GM18907 (cell line): ENCODE data around the gene PRR20A.
"Not testable (repeated sequence)": the region's sequence is repeated elsewhere in the genome, so short reads cannot be mapped to it uniquely, and the experiment has no call there.

Experiments used
- ATAC-seq: cut with Tn5 transposase; IDR thresholded peaks from one replicate; pipeline ENCODE4 v1.9.1; 2021; ENCODE audit warnings: mild to moderate bottlenecking, moderate library complexity; ENCODE audit not compliant: unreplicated experiment

The PRR20A gene

GRCh38 chr13:57140235-57140968 lies at the start of gene PRR20A:
Gene PRR20A, plus strand, starts transcription at chr13:57140918. Its CDS starts 387 bp downstream, at chr13:57141305.
- not testable (repeated sequence) for ATAC-seq

GRCh38 chr13:57114945-57115344 lies 25.8 kb upstream of the PRR20A start:
- ATAC-seq, result no peak

- ATAC-seq, result no peak
Observed at GRCh38 chr13:57123681-57124080, 17.0 kb upstream of the PRR20A start.

- no peak for ATAC-seq
Observed at GRCh38 chr13:57128909-57129308, 11.8 kb upstream of the PRR20A start.

GRCh38 chr13:57136093-57136492 lies 4.6 kb upstream of the PRR20A start:
- no peak for ATAC-seq

GRCh38 chr13:57137585-57137984 lies 3.1 kb upstream of the PRR20A start:
- no peak for ATAC-seq

GRCh38 chr13:57138988-57139387 lies 1.7 kb upstream of the PRR20A start:
- ATAC-seq, result no peak

- not testable (repeated sequence) for ATAC-seq
Observed at GRCh38 chr13:57139781-57140180, 937 bp upstream of the PRR20A start.

- not testable (repeated sequence) for ATAC-seq
Observed at GRCh38 chr13:57147188-57147587, 6.5 kb downstream of the PRR20A start, which contains the start of gene PRR20B. Gene PRR20B, plus strand, starts transcription at chr13:57147488. Its CDS starts 387 bp downstream, at chr13:57147875.

- ATAC-seq, result not testable (repeated sequence)
Observed at GRCh38 chr13:57148106-57148505, 7.4 kb downstream of the PRR20A start.

GRCh38 chr13:57153761-57154160 lies 13.0 kb downstream of the PRR20A start, which contains the start of gene PRR20C:
Gene PRR20C, plus strand, starts transcription at chr13:57154061. Its CDS starts 387 bp downstream, at chr13:57154448.
- not testable (repeated sequence) for ATAC-seq

- not testable (repeated sequence) for ATAC-seq
Observed at GRCh38 chr13:57160332-57160731, 19.6 kb downstream of the PRR20A start, which contains the start of gene PRR20D. Gene PRR20D, plus strand, starts transcription at chr13:57160632. Its CDS starts 387 bp downstream, at chr13:57161019.

- not testable (repeated sequence) for ATAC-seq
Observed at GRCh38 chr13:57166897-57167296, 26.2 kb downstream of the PRR20A start, which contains the start of gene PRR20E. Gene PRR20E, plus strand, starts transcription at chr13:57167197. Its CDS starts 387 bp downstream, at chr13:57167584.

- no peak for ATAC-seq
Observed at GRCh38 chr13:57191667-57192066, 50.9 kb downstream of the PRR20A start.
